CD4-positive, alpha-beta T cell (primary cell): ENCODE measurements around the gene COX19. TPM values are rescaled to one million over a fixed set of nuclear protein-coding genes. Genes with fewer than 3 reads are reported as not detected.

Source experiments
- ATAC-seq: fragments of 200-7000 bp; cut with Tn5 transposase; one replicate; pipeline ENCODE4 v1.10.0; 2022; ENCODE audit warnings: mild to moderate bottlenecking; ENCODE audit not compliant: poor library complexity
- CTCF ChIA-PET: fragments of 350-600 bp; sonication (Branson Sonifier 250); formaldehyde crosslinking; loops from one replicate; lab custom pipeline; 2021; ENCODE audit warnings: antibody characterized with exemption, inconsistent platforms; lab: Charles Lee
- POLR2A ChIA-PET: fragments of 350-600 bp; sonication (Branson Sonifier 250); formaldehyde crosslinking; loops from one replicate; lab custom pipeline; 2021; ENCODE audit warnings: antibody characterized with exemption, inconsistent platforms; lab: Charles Lee
- DNase-seq, 14 experiments: peaks; one replicate each; pipeline ENCODE4 v3.0.0-alpha.2; 2013 to 2020; ENCODE audit warnings: mixed read lengths in 2 of 14
- H3K27ac ChIP-seq, 2 donors: one replicate each; pipeline versions ENCODE4 v1.5.1 to v1.7.0; 2013; ENCODE audit warnings: low read length in 2 of 2, low read depth in 1 of 2, mild to moderate bottlenecking in 1 of 2
- H3K27me3 ChIP-seq, 2 experiments: 1 replicate in 1 of 2; 2 replicates in 1 of 2; pipeline versions ENCODE4 v1.6.1 to v1.7.0; 2013; ENCODE audit warnings: low read length in 2 of 2, control low read depth in 1 of 2, mild to moderate bottlenecking in 1 of 2, moderate library complexity in 1 of 2; ENCODE audit not compliant: insufficient read depth in 2 of 2, control insufficient read depth in 1 of 2
- H3K36me3 ChIP-seq: one replicate; pipeline ENCODE4 v1.6.1; 2013; ENCODE audit warnings: low read length, control low read depth; ENCODE audit not compliant: insufficient read depth
- H3K4me1 ChIP-seq: one replicate; pipeline ENCODE4 v1.6.1; 2013; ENCODE audit warnings: low read length, control low read depth; ENCODE audit not compliant: insufficient read depth
- H3K4me3 ChIP-seq: one replicate; pipeline ENCODE4 v1.5.1; 2013; ENCODE audit warnings: mild to moderate bottlenecking, low read length, moderate library complexity
- H3K9me3 ChIP-seq, 2 experiments: 1 replicate in 1 of 2; 2 replicates in 1 of 2; pipeline versions ENCODE4 v1.6.1 to v1.7.0; 2013; ENCODE audit warnings: low read length in 2 of 2, mild to moderate bottlenecking in 2 of 2, control low read depth in 1 of 2, moderate library complexity in 1 of 2; ENCODE audit not compliant: control insufficient read depth in 1 of 2, insufficient read depth in 1 of 2
- H3K27ac Mint-ChIP-seq: one replicate; pipeline ENCODE4 v1.8.0; 2020; ENCODE audit warnings: mixed read lengths
- H3K27me3 Mint-ChIP-seq: one replicate; pipeline ENCODE4 v1.8.0; 2021; ENCODE audit warnings: mixed read lengths
- H3K36me3 Mint-ChIP-seq: one replicate; pipeline ENCODE4 v1.8.0; 2021; ENCODE audit warnings: low read depth, mixed read lengths
- H3K4me1 Mint-ChIP-seq: one replicate; pipeline ENCODE4 v1.8.0; 2021; ENCODE audit warnings: low read depth, mixed read lengths
- H3K4me3 Mint-ChIP-seq: one replicate; pipeline ENCODE4 v1.8.0; 2020; ENCODE audit warnings: mild to moderate bottlenecking, mixed read lengths
- H3K9me3 Mint-ChIP-seq: one replicate; pipeline ENCODE4 v1.8.0; 2020; ENCODE audit warnings: mixed read lengths
- intact Hi-C, 2 experiments: fragments of 100-400 bp; cut with DNase I in 1 of 2; cut with micrococcal nuclease in 1 of 2; formaldehyde crosslinking; loops; one replicate each; pipeline versions ENCODE4 v1.15.1 to v1.9.0; 2023 to 2025; cut with DNase I, micrococcal nuclease
- total RNA-seq, 174 experiments: library from RNA in 2 of 174; stranded (reverse) in 2 of 174; gene quantifications; one replicate each; pipeline ENCODE4 v1.2.3 and lab custom pipeline; 2021 to 2026
- TF ChIP-seq, protein P1 (sequence below): fragments of 200-600 bp; IDR thresholded peaks from one replicate; pipeline ENCODE4 v1.8.0; 2022; ENCODE audit warnings: antibody characterized with exemption, mild to moderate bottlenecking

Gene COX19
- total RNA-seq, 2 experiments from 2014 or later, result 47.7 to 51.8 TPM

DNA sequence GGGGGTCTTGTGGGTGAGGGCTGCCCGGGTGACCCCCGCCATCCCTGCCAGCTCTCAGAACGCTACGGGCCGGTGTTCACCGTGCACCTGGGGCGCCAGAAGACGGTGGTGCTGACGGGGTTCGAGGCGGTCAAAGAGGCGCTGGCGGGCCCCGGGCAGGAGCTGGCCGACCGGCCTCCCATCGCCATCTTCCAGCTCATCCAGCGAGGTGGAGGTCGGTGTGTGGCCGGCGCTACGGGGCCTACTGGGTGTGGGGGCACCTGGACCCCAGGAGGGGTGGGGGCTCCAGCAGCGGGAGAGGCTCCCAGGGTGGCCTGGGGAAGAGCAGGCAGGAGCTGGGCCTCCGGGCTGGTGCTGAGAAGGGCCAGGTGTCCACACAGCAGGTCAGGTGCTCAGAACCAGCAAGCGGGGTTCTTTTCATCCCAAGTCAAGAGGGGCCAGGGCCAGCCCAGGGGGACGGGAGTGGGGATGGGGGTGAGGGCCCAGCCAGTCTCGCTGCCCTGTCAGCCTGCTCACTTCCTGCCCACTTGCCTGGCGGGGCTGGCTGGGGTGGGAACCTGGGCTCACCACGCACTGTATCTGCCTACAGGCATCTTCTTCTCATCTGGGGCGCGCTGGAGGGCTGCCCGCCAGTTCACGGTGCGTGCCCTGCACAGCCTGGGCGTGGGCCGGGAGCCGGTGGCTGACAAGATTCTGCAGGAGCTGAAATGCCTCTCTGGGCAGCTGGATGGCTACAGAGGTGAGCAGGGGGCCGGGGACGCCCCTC lies 9.2 kb upstream of the COX19 start:
- H3K4me1 ChIP-seq, result no peaks in the 10 kb centered on the region
- H3K9me3 ChIP-seq, result peaks cover 0 to 4% of the 10 kb centered on the region in 2 experiments
- Mint-ChIP-seq H3K4me3 (no peak overlapping the region), H3K4me1 (no peaks in the 10 kb centered on the region), H3K27ac (no peak overlapping the region), H3K27me3 (peaks cover 5% of the 10 kb centered on the region), H3K9me3 (no peaks in the 10 kb centered on the region), H3K36me3 (no peaks in the 10 kb centered on the region)
- POLR2A ChIA-PET, result no interaction called here
- DNase-seq (no peak), ATAC-seq (no peak)
- TF ChIP-seq, protein P1, sequence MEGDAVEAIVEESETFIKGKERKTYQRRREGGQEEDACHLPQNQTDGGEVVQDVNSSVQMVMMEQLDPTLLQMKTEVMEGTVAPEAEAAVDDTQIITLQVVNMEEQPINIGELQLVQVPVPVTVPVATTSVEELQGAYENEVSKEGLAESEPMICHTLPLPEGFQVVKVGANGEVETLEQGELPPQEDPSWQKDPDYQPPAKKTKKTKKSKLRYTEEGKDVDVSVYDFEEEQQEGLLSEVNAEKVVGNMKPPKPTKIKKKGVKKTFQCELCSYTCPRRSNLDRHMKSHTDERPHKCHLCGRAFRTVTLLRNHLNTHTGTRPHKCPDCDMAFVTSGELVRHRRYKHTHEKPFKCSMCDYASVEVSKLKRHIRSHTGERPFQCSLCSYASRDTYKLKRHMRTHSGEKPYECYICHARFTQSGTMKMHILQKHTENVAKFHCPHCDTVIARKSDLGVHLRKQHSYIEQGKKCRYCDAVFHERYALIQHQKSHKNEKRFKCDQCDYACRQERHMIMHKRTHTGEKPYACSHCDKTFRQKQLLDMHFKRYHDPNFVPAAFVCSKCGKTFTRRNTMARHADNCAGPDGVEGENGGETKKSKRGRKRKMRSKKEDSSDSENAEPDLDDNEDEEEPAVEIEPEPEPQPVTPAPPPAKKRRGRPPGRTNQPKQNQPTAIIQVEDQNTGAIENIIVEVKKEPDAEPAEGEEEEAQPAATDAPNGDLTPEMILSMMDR, result no peak
- no peak overlapping the region for H3K27ac ChIP-seq
- no peaks in the 10 kb centered on the region for H3K36me3 ChIP-seq
- CTCF ChIA-PET, result no interaction called here
- no peak overlapping the region for H3K4me3 ChIP-seq
- intact Hi-C loops, result no loop called here
- H3K27me3 ChIP-seq, result peaks cover 10 to 17% of the 10 kb centered on the region in 2 experiments

DNA sequence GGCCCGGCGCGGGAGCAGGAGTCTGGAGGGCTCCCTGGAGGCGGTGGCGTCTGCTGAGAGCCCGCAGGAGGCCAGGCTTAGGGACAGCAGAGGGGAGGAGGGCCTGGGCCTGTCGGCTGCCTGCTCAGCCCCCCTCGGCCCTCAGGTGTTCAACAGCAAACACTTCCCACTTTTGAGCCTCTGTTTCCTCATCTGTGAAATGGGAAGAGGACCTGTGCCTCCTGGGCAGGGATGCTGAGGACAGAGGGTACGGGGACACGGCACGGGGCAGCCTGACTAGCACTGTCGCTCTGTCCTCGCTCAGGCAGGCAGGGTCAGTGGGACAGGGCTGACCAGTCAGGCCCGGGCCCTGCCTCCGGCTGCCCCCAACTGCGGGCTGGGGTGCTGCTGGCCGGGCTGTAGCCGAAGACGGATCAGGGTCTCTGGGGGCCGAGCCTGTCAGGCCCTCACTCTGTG lies 8.3 kb upstream of the COX19 start:
- Mint-ChIP-seq H3K4me3 (no peak overlapping the region), H3K27me3 (peaks cover 5% of the 10 kb centered on the region), H3K27ac (no peak overlapping the region), H3K36me3 (no peaks in the 10 kb centered on the region), H3K4me1 (no peaks in the 10 kb centered on the region), H3K9me3 (no peaks in the 10 kb centered on the region)
- peaks cover 0 to 7% of the 10 kb centered on the region in 2 experiments for H3K9me3 ChIP-seq
- no peak overlapping the region for H3K27ac ChIP-seq
- CTCF ChIA-PET, result interaction anchor here (2.1 kb wide), 1 partner anchor 10 kb away, joined by 11 read pairs; no protein-coding TSS in a partner anchor
- ATAC-seq (no peak), DNase-seq (no peak)
- H3K4me3 ChIP-seq, result no peak overlapping the region
- H3K27me3 ChIP-seq, result peaks cover 10 to 17% of the 10 kb centered on the region in 2 experiments
- intact Hi-C loops, result no loop called here
- no peaks in the 10 kb centered on the region for H3K4me1 ChIP-seq
- POLR2A ChIA-PET, result no interaction called here
- TF ChIP-seq, protein P1, result no peak
- H3K36me3 ChIP-seq, result no peaks in the 10 kb centered on the region

DNA sequence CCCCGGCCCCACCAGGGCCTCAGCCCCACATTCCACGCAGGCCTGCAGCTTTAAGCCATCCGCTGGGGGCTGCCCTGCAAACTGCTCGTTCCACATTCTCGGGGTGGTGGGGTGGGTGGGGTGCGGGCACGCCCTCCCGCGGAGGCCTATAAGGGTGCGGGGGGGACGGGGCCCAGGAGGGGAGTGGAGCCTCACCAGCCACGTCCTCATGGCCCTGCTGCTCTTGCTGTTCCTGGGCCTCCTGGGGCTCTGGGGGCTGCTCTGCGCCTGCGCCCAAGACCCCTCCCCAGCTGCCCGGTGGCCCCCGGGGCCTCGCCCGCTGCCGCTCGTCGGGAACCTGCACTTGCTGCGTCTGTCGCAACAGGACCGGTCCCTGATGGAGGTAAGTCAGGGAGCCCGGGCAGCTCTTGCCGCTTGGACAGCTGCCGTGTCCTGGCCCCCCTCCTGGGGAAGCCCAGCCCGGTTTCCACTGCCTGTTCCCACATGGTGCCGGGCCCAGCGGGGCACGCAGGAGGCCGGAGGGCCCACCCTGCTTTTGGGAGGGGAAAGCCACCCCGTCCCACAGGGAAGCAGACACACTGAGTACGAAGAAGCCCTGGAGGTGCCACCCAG lies 7.8 kb upstream of the COX19 start, which contains the start of gene CYP2W1:
CYP2W1 (plus strand) TSS at position 178 of the 612 bp plus-strand sequence; CDS start at position 209, 31 bp downstream.
- no peaks in the 10 kb centered on the region for H3K36me3 ChIP-seq
- intact Hi-C loops, result no loop called here
- no peak for DNase-seq
- H3K27me3 ChIP-seq, result peaks cover 8 to 13% of the 10 kb centered on the region in 2 experiments
- POLR2A ChIA-PET, result no interaction called here
- CTCF ChIA-PET, result interaction anchor here (2.1 kb wide), 1 partner anchor 10 kb away, joined by 11 read pairs; no protein-coding TSS in a partner anchor
- ATAC-seq, result no peak
- H3K27ac ChIP-seq, result no peak within 1 kb of the TSS
- H3K4me3 Mint-ChIP-seq, result no peak within 1 kb of the TSS
- H3K9me3 ChIP-seq, result peaks cover 0 to 6% of the 10 kb centered on the region in 2 experiments
- H3K9me3 Mint-ChIP-seq, result no peaks in the 10 kb centered on the region
- H3K4me1 Mint-ChIP-seq, result no peaks in the 10 kb centered on the region
- H3K4me3 ChIP-seq, result no peak within 1 kb of the TSS
- no peak within 1 kb of the TSS for H3K27ac Mint-ChIP-seq
- no peaks in the 10 kb centered on the region for H3K36me3 Mint-ChIP-seq
- H3K27me3 Mint-ChIP-seq, result peaks cover 5% of the 10 kb centered on the region
- TF ChIP-seq, protein P1, result no peak
- no peaks in the 10 kb centered on the region for H3K4me1 ChIP-seq
